ENCODE measurements around the gene CCL16. TPM values are rescaled to one million over a fixed set of nuclear protein-coding genes. Genes with fewer than 3 reads are reported as not detected.
"Not testable (repeated sequence)": the region's sequence is repeated elsewhere in the genome, so short reads cannot be mapped to it uniquely, and the experiment has no call there.

The CCL16 gene
- total and polyA plus RNA-seq, 2 of the 4 experiments (the other 2 are of a cell fraction): not detected

DNA sequence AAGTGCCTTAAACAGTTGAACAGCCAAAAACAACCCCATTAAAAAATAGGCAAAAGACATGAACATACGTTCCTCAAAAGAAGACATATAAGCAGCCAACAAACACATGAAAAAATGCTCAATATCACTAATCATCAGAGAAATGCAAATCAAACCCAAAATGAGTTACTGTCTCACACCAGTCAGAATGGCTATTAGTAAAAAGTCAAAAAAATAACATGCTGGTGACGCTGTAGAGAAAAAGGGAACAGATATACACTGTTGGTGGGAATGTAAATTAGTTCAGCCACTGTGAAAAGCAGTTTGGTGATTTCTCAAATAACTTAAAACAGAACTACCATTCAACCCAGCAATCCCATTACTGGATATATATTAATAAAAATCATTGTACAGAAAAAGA is 14.0 kb upstream of the CCL16 start:
- H2BK120ac ChIP-seq (ENCODE audit: low read depth, low read length); H3K4me1 ChIP-seq (ENCODE audit: control insufficient read depth, insufficient read depth, low read length); H3K4me3 ChIP-seq (ENCODE audit: insufficient read depth, low read depth, low read length); H3K23ac ChIP-seq (ENCODE audit: low read depth, low read length); H4K5ac ChIP-seq (ENCODE audit: low read depth, low read length); H2AFZ ChIP-seq (replicated peaks; ENCODE audit: low read length, poor library complexity); H4K91ac ChIP-seq (ENCODE audit: insufficient read depth, low read depth, low read length); H2BK15ac ChIP-seq (ENCODE audit: low read depth, low read length); BruUV-seq (replicated peaks); CTCF ChIA-PET; intact Hi-C loops (cut with micrococcal nuclease); H3K4me2 ChIP-seq (ENCODE audit: low read depth, low read length); H3K27me3 ChIP-seq (ENCODE audit: control insufficient read depth, insufficient read depth, low read length); H3K4ac ChIP-seq (ENCODE audit: low read depth, low read length); H3K9me3 ChIP-seq (ENCODE audit: control insufficient read depth, insufficient read depth, low read length); H2BK20ac ChIP-seq (ENCODE audit: low read depth, low read length); H2AK9ac ChIP-seq (replicated peaks; ENCODE audit: low read depth, low read length, poor library complexity); H3K36me3 ChIP-seq (ENCODE audit: control insufficient read depth, insufficient read depth, low read length); H3K56ac ChIP-seq (ENCODE audit: extremely low read depth, insufficient read depth, low read length); dilution Hi-C loops (cut with HindIII; ENCODE audit: low sequenced_read_pairs, unreplicated experiment); H3K14ac ChIP-seq (replicated peaks; ENCODE audit: low read depth, low read length); H3K18ac ChIP-seq (ENCODE audit: low read depth, low read length); H3K9ac ChIP-seq (ENCODE audit: low read depth, low read length); H2AK5ac ChIP-seq (ENCODE audit: low read depth, low read length); ATAC-seq (ENCODE audit: low read depth); DNase-seq; H3K9me1 ChIP-seq (ENCODE audit: insufficient read depth, low read length); in situ Hi-C loops (cut with MboI; ENCODE audit: low sequenced_read_pairs); H4K8ac ChIP-seq (ENCODE audit: low read depth in 2 of 2, low read length in 2 of 2); H3K27ac ChIP-seq (ENCODE audit: insufficient read depth, low read length); H2BK5ac ChIP-seq (ENCODE audit: low read depth, low read length, poor library complexity, severe bottlenecking); H4K20me1 ChIP-seq (ENCODE audit: insufficient read depth, low read length); H3K79me1 ChIP-seq (ENCODE audit: low read depth in 1 of 2, low read length in 2 of 2); POLR2A ChIA-PET (ENCODE audit: unreplicated experiment): not testable (repeated sequence)
- WGBS, 2 experiments (ENCODE audit: extremely low coverage in 2 of 2, insufficient read length in 1 of 2): no CpG with 5 or more reads among the region's 2 CpGs
